Stimulated activated CD4-positive, alpha-beta T cell treated with anti-CD3 and anti-CD28 coated beads, TNF-alpha, amount 100 ng/mL, for 4 hours (primary cell): ENCODE measurements around the gene RAPGEF2.

Source experiments
- DNase-seq, 3 experiments: peaks; one replicate each; pipeline ENCODE4 v3.0.0-alpha.2; 2020; ENCODE audit warnings: low read depth in 3 of 3

The RAPGEF2 gene

DNA sequence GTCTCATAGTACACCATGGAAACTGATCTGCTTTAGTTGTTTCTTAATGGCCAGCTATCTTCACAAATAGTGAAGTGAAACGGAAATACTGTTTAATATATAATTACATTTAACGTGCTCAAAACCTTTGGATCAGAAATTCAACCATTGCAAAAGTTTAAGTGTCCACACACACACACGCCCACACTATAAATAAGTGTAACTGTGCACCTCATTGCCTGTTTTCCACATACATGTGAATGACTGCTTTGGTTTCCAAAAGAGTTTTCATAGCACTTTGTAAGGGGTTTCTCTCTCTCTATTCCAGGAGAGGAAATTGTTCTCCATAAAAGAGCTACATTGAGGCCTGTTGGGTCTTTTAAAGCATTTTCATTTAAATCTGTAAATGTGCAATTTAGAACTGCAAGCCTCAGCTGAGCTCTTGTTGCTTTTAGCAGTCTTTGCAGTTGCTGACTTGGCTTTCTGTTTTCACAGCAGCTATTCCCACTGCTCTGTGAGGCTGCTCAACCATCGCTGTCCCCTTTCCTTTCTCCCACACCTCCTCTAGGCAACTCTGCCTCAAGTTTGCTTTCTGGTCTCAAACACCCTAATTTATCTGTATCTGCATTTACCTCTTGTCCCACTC lies 94.5 kb downstream of the RAPGEF2 start:
- DNase-seq: no peak

DNA sequence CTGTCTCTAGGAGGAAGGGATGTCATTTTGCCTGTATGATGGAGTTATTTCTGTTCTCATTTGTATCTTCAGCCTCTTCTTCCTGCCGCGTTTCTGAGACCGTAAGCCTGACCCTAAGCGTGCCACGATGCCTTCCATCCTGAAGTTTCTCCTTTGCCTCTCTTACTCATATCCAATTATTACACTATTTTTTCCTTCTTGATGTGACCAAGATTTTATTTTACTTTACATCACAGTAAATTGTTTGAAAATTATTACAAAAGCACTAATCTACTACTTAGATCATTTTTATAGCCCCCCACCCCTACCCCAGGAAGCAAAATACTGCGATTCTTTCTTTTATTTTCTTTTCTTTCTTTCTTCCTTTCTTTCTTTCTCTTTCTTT lies 95.0 kb downstream of the RAPGEF2 start:
- no peak for DNase-seq

DNA sequence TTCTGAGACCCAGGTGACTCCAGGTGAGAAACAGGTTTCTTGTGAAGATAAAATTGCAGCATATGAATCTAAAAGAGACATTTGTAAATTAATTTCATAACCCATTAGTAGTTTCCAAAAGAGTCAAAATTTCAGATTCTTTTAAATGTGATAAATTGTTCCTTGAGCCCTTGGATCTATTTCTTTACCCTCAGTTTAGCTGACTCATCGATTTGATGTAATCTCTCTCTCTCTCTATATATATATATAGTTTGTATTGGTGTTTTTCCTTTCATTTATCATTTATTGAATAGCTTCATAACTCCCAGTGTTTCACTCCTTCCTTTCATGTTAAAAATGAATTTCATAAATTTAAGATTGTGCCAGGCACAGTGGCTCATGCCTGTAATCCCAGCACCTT lies 96.9 kb downstream of the RAPGEF2 start:
- DNase-seq: no peak

DNA sequence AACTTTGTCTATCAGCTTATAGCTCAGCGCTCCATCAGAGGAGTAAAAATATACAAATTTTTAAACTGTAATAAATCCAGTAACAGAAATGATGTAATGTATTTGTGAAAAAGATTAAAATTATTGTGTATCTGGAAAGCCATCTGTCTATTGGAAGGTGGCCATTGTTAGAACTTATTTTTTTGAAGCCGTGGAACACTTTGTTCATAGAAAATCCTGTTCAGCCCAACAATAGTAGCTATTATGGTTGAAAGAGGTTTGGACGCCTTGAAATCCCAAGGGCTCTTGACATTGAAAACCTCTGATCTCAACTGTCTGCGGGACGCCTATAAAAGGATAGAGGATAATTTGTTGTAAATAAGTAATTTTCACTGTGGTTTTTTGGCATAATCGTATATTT lies 98.3 kb downstream of the RAPGEF2 start:
- DNase-seq: no peak

DNA sequence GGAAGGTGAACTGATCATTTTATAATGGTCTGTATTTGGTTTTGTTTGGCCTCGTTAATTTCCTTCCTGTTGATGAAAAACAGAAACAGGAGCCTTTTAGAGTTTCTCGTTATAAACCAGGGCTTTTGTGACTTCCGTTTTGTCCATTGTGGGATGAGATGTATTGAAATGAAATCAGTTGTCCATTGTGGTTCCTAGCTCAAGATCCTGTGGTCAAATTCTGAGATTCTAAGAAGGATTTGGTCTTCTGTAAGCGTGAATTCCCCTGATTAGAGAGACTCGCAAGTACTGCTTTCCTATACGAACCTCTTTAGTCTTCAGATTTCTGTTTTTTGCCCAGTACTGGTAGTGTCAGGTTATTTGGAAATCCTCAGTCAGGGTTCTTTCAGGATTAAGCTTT lies 101.7 kb downstream of the RAPGEF2 start:
- DNase-seq: no peak

DNA sequence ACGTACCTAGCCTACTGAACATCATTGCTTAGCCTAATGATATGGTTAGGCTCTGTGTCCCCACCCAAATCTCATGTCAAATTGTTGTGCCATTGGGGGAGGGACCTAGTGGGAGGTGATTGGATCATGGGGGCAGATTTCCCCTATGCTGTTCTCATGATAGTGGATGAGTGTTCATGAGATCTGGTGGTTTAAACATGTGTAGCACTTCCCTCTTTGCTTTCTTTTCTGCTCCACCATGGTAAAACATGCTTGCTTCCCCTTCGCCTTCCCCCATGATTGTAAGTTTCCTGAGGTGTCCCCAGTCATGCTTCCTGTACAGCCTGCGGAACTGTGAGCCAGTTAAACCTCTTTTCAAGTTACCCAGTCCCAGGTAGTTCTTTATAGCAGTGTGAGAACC lies 102.6 kb downstream of the RAPGEF2 start:
- no peak for DNase-seq

DNA sequence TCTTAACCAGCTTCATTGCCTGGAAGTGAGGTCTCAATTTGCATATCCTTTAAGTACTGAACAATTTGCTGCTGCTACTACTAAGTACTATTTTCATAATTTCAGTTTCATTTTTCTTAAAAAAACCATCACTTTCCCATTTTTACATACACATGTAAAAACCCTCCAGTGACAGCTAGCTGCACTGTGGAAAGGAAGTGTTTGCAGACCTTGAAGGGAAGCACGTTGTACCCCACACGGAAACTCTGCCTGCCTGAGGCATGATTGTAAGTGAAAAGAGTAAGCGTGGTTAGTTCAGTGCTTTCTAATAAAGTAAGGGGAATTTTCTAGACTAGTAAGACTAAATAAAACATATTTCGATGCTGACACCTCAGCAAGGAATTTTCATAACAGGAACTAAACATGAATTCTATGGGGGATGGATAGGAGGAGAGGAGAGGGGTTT lies 103.6 kb downstream of the RAPGEF2 start:
- DNase-seq: no peak

DNA sequence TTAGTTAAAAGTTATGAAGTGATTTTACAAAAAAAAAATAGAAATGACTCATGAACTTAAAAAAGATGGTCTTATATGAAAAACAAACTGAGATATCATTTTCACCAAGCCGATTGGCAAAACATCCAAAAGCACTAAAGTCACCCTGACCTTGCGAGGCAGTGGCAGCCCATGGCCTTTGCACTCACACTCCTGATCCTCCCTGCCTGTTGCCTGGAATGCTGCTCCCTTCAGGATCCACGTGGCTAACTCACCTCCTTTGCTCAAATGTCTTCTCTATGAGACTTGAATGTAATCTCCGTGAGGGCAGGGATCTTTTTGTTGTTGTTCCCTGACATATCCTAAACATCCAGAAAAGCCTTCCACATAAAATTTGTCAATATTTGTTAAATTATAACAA lies 106.4 kb downstream of the RAPGEF2 start:
- no peak for DNase-seq

DNA sequence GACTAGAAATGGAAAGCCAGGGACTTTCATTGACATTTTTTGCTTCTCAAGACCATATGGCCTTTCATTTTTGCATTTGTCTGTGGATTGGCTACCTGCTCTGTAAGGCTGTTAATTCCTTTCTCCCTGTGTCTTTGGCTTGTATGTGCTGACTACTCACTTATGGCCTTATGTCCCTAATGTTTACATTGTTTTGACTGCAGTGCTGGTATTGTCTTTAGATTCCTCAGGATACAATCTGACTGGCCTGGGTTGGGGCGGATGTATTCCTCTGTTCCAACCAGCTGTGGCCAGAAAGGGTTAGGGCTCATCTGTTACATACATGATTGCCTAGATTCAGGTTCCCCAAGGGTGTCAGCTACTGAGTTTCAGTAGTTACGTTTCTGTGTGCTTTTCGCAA lies 108.1 kb downstream of the RAPGEF2 start:
- no peak for DNase-seq

DNA sequence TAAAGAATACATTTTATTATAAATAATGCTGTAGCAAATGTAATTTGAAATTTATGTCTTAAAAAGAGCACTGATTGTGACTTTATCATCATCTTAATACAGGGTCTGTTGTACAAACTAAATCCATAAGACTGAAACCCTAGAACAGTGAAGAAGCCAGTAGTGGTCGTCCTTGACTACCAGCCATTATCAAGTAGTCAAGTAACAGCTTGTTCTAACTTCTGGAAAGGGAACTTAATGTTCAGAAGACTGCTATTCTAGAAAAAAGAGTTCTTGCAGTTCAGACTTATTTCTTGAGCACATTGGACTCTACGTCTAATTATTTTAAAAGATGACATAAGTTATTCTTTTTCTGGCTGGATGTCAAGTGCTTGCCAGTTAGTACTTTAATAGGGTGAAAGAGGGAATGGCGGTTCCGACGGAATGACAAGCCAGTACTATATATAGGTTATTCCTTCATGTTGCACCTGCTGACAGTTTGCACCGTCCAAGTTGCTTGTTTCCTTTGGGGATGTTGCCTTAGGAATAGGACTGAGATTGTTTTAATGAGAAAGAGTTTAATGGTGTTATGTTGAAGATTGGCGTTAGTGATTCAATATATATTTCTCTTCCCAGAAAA lies 109.9 kb downstream of the RAPGEF2 start:
- no peak for DNase-seq

DNA sequence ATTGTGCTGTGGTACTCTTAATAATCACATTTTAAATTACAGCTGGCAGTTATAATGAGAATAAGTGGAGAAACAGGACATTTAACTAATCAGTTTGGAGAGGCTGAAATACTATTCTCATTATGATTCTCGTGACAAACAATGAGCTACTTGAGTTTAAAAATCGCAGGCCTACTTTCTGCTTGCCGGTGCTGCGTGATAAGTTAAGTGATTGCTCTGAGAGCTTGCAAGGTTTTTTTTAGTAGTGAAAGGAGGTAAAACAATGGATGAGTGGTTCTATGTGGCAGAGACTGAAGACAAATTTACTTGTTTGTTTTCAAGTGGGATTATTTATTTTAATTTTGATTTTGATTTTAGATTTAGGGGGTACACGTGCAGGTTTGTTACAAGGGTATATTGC lies 114.0 kb downstream of the RAPGEF2 start:
- DNase-seq: no peak

DNA sequence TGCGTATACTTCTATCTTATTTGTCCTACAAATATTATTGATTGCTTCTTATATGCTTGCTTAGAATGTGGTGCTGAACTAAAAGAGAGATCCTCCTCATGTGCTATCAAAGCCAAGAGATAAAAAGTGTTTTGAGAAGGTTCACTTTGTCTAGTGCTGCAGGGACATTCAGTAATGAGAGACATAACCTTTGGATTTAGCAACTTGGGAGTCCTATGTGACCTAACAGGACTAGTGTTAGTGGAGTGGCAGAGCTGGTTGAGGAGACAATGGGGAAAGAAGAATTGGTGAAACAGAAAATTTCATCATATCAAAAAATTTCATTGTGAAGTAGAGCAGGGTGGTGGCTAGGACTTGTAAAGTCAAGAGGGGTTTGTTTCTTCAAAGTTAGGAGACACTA lies 117.0 kb downstream of the RAPGEF2 start:
- no peak for DNase-seq

DNA sequence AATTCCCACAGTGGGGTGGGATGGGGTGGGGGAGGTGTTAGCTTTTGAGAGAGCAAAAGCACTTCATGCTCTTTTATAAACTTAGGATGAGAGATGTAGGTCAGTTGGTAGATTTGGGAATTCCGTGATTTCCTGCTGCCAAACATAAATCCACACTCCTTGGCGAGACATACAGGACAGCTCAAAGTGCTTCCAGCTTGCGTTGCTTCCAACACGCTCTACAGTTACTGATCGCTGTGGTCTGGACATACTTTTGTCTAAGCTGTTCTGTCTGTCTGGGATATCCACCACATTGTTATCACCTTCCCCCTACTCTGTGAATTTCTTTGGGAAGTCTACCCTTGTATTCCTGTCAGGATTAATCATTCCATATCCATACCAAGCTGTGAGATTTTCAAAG lies 117.5 kb downstream of the RAPGEF2 start:
- no peak for DNase-seq

DNA sequence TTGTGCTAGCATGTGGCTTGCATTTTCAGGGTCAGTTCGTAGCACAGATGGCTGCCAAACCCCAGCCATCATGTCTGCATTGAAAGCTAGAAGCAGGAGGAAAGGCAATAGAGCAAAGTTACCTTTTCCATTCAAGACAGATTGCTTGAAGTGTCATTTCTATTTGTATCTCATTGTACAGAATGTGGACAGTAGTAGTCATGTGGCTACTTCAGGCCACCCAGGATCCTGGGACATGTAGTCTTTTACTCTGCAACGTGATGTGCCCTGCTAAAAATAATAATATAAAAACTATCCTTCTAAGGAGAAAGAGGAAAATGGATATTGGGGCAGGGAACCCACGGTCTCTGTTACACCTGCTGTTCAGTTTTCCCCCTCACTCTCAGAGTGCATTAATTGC lies 118.4 kb downstream of the RAPGEF2 start:
- DNase-seq: no peak

DNA sequence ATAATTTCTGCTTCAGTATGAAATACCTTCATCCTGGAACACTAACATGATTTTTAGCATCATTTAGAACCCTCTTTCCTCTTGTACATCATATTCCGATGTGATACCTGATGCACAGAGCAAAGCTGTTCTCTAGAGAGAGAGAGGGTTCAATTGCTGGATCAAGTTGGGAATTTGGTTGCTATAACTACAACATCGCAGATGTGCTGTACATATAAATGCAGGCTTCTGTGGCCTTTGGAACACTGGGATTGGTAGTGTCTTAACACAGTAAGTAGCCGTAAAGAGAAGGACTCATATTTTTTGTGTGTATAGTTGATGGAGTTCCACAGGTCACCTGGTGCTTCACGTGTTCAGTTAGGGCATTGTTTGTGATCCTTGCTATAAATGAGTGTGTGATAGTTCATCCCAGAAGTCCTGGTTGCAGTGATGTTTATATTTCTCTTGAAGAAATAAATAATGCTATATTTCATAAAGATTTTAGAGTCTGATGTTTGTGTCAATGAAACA lies 119.2 kb downstream of the RAPGEF2 start:
- no peak for DNase-seq

DNA sequence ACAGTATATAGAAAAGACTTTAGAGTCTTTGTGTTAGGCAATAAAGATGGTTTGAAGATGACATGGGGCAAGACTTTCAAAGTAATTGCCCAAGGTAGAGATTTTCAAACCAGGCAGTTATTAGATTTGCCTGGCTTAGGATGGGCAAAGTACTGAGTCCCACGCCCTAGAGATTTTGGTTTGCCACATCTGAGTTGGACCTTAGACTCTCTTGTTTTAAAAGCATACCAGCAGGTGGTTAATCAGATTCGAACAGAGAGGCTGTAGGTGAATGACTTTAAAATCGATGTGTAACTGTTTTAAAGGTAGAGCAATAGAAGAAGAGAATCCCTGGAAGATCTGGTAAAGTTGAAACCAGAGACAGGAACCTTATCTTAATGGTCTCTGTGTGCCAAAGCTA lies 121.5 kb downstream of the RAPGEF2 start:
- no peak for DNase-seq

DNA sequence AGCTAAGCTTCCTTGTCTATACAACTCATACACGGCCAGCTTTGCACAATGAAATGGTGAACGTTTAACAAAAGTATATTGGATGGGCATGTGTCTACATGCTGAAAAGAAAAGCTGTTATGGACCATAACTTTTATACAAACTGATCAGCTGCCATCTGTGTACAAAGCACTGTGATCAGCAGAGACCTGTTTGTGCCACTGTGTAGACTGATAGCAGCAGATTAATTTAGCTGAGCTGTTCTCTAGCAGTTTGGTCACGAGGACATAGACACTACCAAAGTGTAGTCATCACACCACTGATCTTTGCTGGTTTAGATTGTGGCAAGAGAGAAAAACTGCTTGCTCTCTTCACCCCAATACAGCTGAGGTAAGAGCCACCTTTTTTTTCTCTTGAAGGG lies 124.5 kb downstream of the RAPGEF2 start:
- no peak for DNase-seq

DNA sequence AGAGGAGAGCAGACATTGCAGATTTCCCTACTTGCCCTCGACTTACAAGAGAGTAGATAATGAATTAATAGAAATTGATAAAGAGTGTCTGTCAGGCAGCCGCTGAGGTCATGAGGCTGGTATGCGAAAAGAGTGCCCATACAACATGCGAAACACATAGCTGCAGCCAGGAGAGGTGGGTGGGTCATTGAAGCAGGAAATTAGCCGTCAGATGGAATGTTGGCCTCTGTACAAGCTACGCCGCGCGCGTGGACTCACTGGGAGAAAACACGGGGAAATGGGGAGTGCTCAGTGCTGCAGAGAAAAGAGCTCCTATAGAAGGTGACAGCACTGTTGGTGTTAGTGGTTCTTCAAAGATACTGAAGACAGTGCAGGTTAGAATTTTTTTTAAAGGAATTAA lies 125.1 kb downstream of the RAPGEF2 start:
- no peak for DNase-seq

DNA sequence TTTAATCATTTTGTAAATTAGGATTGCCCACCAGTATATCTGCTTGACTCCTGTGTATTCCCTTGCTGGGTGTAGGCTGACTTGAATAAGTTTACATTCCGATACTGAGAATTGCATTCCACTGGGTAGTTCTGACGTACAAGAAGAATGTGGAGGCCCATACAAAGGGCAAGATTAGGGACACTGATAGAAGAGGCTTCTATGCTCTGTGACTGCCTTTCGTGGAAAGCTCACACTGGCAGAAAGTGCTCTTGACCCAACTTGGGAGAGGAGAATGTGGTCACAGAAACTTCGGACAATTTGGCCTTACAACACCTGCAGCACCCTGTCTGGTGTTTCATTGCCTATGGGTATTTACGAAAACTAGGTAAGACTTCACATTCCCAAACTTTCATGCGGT lies 126.3 kb downstream of the RAPGEF2 start:
- DNase-seq: no peak

DNA sequence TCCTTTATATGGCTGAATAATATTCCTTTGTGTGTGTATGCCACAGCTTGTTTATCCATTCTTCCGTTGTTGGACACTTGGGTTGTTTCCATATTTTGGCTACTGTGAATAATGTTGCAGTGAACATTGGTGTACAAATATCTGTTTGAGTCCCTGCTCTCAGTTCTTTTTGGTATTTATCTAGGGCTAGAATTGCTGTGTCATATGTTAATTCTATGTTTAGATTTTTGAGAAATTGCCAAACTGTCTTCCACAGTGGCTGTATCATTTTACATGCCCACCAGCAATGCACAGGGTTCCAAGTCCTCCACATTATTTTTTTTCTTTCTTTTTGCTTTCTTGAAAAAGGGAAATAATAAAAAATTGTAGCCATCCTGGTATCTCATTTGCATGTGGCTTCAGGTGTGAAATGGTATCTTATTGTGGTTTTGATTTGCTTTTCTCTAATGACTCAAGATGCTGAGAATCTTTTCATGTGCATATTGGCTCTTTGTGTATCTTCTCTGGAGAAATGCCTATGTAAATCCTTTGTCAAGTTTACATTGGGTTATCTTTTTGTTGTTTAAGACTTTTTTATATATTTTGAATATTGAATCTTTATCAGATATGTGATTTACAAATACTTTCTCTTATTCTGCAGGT lies 129.7 kb downstream of the RAPGEF2 start:
- DNase-seq: no peak

DNA sequence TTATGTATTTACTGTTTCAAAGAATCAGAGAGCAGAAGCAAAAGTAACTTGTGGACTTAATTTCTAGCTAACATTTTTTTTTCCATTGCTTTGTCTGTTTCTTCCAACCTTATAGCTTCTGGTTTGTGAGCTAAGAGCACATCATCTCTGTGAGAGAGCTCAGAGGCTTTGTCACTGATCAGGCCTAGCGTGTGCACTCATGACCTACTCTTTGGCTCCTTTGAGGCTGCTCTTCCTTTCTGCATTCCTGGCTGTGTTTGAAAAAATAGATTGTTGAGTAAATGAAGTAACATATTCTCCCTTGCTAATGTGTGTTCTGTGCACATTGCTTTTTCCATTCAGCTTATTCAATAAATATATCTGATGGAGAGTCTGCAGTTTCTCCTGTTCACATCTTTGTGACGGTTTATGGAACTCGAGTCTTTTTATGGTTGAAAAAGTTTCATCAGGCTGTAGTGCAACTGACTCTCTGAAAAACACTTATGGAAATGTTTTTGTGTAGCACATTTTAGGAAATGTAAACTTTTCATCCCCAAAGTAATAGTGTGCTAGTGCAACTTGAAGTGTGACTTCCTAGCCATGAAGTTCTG lies 133.0 kb downstream of the RAPGEF2 start:
- no peak for DNase-seq

DNA sequence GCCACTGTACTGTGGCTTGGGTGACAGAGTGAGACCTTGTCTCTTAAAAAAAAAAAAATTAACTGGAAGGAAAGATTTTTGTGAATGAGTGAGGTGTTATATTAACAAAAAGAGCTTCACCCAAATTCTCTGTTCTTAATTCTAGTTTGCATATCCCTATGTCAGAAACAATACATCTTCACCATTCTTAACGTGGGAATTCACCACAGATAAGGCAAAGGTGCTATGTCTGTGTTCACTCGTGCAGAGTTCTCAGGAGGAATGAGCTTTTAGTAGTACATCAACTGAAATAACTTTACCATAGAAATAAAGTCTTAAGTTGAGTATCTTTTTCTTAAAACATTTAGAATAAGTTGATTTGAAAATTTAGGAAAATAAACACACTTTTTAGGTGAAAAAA lies 135.1 kb downstream of the RAPGEF2 start:
- no peak for DNase-seq

DNA sequence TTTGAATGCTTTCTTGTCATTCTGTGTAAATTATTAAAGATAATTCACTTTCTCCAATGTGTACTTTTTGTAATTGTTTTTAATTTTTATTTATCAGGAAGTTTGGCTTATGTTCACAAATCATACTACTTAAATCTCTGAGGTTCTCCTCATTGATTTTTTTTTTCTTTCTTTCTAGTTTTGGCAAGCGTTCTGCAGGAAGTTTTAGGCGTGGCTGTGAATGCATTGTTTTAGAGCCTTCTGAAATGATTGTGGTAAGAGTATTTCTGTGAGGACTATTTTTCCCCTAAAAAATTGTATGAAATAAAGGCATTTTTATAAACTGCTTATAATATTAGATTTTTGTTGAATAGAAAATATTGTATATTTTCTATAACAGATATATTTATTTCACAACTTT lies 135.8 kb downstream of the RAPGEF2 start:
- DNase-seq: no peak
